H1 (cell line): ENCODE data around the gene RNF39. TPM values are rescaled to one million over a fixed set of nuclear protein-coding genes. Genes with fewer than 3 reads are reported as not detected.

ENCODE experiments used
- CTCF ChIA-PET: fragments of 300-600 bp; sonication (Branson Sonifier 250); formaldehyde crosslinking; loops from one replicate; lab custom pipeline; 2021; ENCODE audit not compliant: partially characterized antibody; lab: Charles Lee
- POLR2A ChIA-PET: fragments of 300-600 bp; sonication (Branson Sonifier 250); formaldehyde crosslinking; loops from one replicate; lab custom pipeline; 2021; ENCODE audit warnings: inconsistent platforms; ENCODE audit not compliant: partially characterized antibody; lab: Charles Lee
- DNase-seq, 2 experiments: peaks; one replicate each; pipeline versions ENCODE4 v3.0.0 to v3.0.0-alpha.2; 2010 to 2022; ENCODE audit warnings: low spot score in 2 of 2, low read depth in 1 of 2, mixed read lengths in 1 of 2
- FAIRE-seq: peaks from 2 replicates; lab custom pipeline; 2011; peaks lifted over from hg19 to GRCh38; lab: Jason Lieb, UNC
- H2AFZ ChIP-seq: 2 replicates; pipeline ENCODE4 v1.8.1; 2012; ENCODE audit warnings: low read length, inconsistent platforms
- H2AK5ac ChIP-seq: 2 replicates; pipeline ENCODE4 v1.6.1; 2013; ENCODE audit warnings: low read depth, low read length
- H2BK120ac ChIP-seq: replicated peaks from 2 replicates; pipeline ENCODE3; 2013; ENCODE audit warnings: low read depth, low read length, inconsistent platforms
- H2BK12ac ChIP-seq: 2 replicates; pipeline ENCODE4 v1.6.1; 2013; ENCODE audit warnings: low read depth, low read length
- H2BK15ac ChIP-seq: 2 replicates; pipeline ENCODE4 v1.6.1; 2013; ENCODE audit warnings: low read length
- H2BK20ac ChIP-seq: 2 replicates; pipeline ENCODE4 v1.6.1; 2013; ENCODE audit warnings: low read length
- H2BK5ac ChIP-seq: 2 replicates; pipeline ENCODE4 v1.6.1; 2013; ENCODE audit warnings: low read depth, low read length
- H3K14ac ChIP-seq: 2 replicates; pipeline ENCODE4 v1.6.1; 2013; ENCODE audit warnings: inconsistent platforms; ENCODE audit not compliant: insufficient read length
- H3K18ac ChIP-seq: 2 replicates; pipeline ENCODE4 v1.6.1; 2013; ENCODE audit warnings: low read length; ENCODE audit errors: extremely low read depth
- H3K23ac ChIP-seq: 2 replicates; pipeline ENCODE4 v1.6.1; 2013; ENCODE audit warnings: inconsistent platforms; ENCODE audit not compliant: insufficient read length
- H3K23me2 ChIP-seq: 2 replicates; pipeline ENCODE4 v1.6.1; 2013; ENCODE audit warnings: low read depth, low read length
- H3K27ac ChIP-seq: 2 replicates; pipeline ENCODE4 v1.6.1; 2011; ENCODE audit warnings: low read depth, low read length, inconsistent platforms
- H3K27me3 ChIP-seq, 4 experiments: replicated peaks in 1 of 4; 1 replicate in 1 of 4; 2 replicates in 3 of 4; pipeline versions ENCODE4 v1.6.1 to v1.8.1; 2011 to 2013; ENCODE audit warnings: low read length in 3 of 4, mild to moderate bottlenecking in 3 of 4, inconsistent platforms in 2 of 4, mixed read lengths in 2 of 4, moderate library complexity in 1 of 4; ENCODE audit not compliant: control insufficient read depth in 3 of 4, insufficient read depth in 3 of 4; ENCODE audit errors: extremely low read depth in 1 of 4
- H3K36me3 ChIP-seq, 4 experiments: 2 replicates each; pipeline versions ENCODE4 v1.6.1 to v1.8.1; 2011 to 2013; ENCODE audit warnings: mild to moderate bottlenecking in 4 of 4, low read length in 3 of 4, moderate library complexity in 2 of 4, control low read depth in 1 of 4, inconsistent platforms in 1 of 4; ENCODE audit not compliant: insufficient read depth in 4 of 4, control insufficient read depth in 2 of 4
- H3K4ac ChIP-seq: replicated peaks from 2 replicates; pipeline ENCODE3; 2013; ENCODE audit warnings: low read length, low read depth, mixed read lengths, inconsistent platforms; ENCODE audit not compliant: insufficient read length
- H3K4me1 ChIP-seq, 4 experiments: replicated peaks in 1 of 4; 1 replicate in 1 of 4; 2 replicates in 3 of 4; pipeline versions ENCODE4 v1.6.1 to v1.8.1; 2011 to 2013; ENCODE audit warnings: low read length in 3 of 4, inconsistent platforms in 2 of 4, mixed read lengths in 1 of 4; ENCODE audit not compliant: insufficient read depth in 4 of 4, control insufficient read depth in 3 of 4
- H3K4me2 ChIP-seq, 2 experiments: 2 replicates each; pipeline versions ENCODE4 v1.6.1 to v1.8.1; 2011 to 2013; ENCODE audit warnings: low read depth in 2 of 2, low read length in 2 of 2, control low read depth in 1 of 2, inconsistent platforms in 1 of 2, mild to moderate bottlenecking in 1 of 2; ENCODE audit not compliant: insufficient read depth in 1 of 2
- H3K4me3 ChIP-seq, 4 experiments: fragments of 200-600, 300-600 bp in 1 of 4; sonication (generic), shearing (Covaris generic), sonication (Bioruptor Twin) in 1 of 4; 2 replicates each; pipeline versions ENCODE4 v1.5.1 to v1.8.1; 2011 to 2016; ENCODE audit warnings: low read length in 4 of 4, low read depth in 3 of 4, control low read depth in 2 of 4, inconsistent platforms in 2 of 4, mild to moderate bottlenecking in 2 of 4, mixed read lengths in 1 of 4, moderate library complexity in 1 of 4; ENCODE audit not compliant: insufficient read depth in 2 of 4; ENCODE audit errors: extremely low read depth in 1 of 4
- H3K56ac ChIP-seq: replicated peaks from 2 replicates; pipeline ENCODE3; 2013; ENCODE audit warnings: low read depth, mild to moderate bottlenecking, mixed read lengths, low read length, inconsistent platforms; ENCODE audit not compliant: insufficient read length
- H3K79me1 ChIP-seq: 2 replicates; pipeline ENCODE4 v1.6.1; 2013; ENCODE audit warnings: low read depth, low read length, control low read depth
- H3K79me2 ChIP-seq, 2 experiments: 2 replicates each; pipeline versions ENCODE4 v1.6.1 to v1.8.1; 2012 to 2013; ENCODE audit warnings: low read length in 2 of 2, mild to moderate bottlenecking in 2 of 2, inconsistent platforms in 1 of 2; ENCODE audit not compliant: insufficient read depth in 2 of 2, control insufficient read depth in 1 of 2
- H3K9ac ChIP-seq, 4 experiments: replicated peaks in 1 of 4; 1 replicate in 1 of 4; 2 replicates in 3 of 4; pipeline versions ENCODE4 v1.6.1 to v1.8.1; 2011 to 2013; ENCODE audit warnings: low read depth in 3 of 4, low read length in 3 of 4, control low read depth in 2 of 4, mild to moderate bottlenecking in 2 of 4, moderate library complexity in 2 of 4, inconsistent platforms in 1 of 4; ENCODE audit errors: extremely low read depth in 1 of 4
- H3K9me3 ChIP-seq, 2 experiments: 2 replicates each; pipeline versions ENCODE4 v1.6.1 to v1.8.1; 2012 to 2013; ENCODE audit warnings: mild to moderate bottlenecking in 2 of 2, moderate library complexity in 2 of 2, control low read depth in 1 of 2, inconsistent platforms in 1 of 2, low read depth in 1 of 2, low read length in 1 of 2, mixed read lengths in 1 of 2; ENCODE audit not compliant: insufficient read depth in 2 of 2
- H4K20me1 ChIP-seq, 2 experiments: replicated peaks in 1 of 2; 2 replicates each; pipeline versions ENCODE3 to v1.8.1; 2011 to 2013; ENCODE audit warnings: inconsistent platforms in 2 of 2, low read length in 2 of 2, mild to moderate bottlenecking in 1 of 2; ENCODE audit not compliant: insufficient read depth in 2 of 2, control insufficient read depth in 1 of 2
- H4K5ac ChIP-seq: 2 replicates; pipeline ENCODE4 v1.6.1; 2013; ENCODE audit warnings: low read length, low read depth, mixed read lengths, inconsistent platforms; ENCODE audit not compliant: insufficient read length
- H4K8ac ChIP-seq: 2 replicates; pipeline ENCODE4 v1.8.0; 2013; ENCODE audit warnings: mild to moderate bottlenecking, moderate library complexity, low read length, inconsistent platforms; ENCODE audit not compliant: insufficient read depth; ENCODE audit errors: extremely low read depth
- H4K91ac ChIP-seq: replicated peaks from 2 replicates; pipeline ENCODE3; 2013; ENCODE audit warnings: low read length, mixed read lengths, inconsistent platforms; ENCODE audit not compliant: insufficient read length
- E2F6 ChIP-seq: IDR thresholded peaks from 2 replicates; pipeline ENCODE4 v1.6.1; 2012; ENCODE audit warnings: inconsistent platforms
- KDM4A ChIP-seq: IDR thresholded peaks from one replicate; pipeline ENCODE4 v1.7.1; 2012; ENCODE audit warnings: low read depth, mild to moderate bottlenecking, moderate library complexity, low read length, inconsistent platforms; ENCODE audit not compliant: severe bottlenecking
- RFX5 ChIP-seq: IDR thresholded peaks from 2 replicates; pipeline ENCODE4 v1.6.1; 2011; ENCODE audit warnings: low read depth, low read length, improper control_type of control experiment, borderline replicate concordance
- SIX5 ChIP-seq: IDR thresholded peaks from 2 replicates; pipeline ENCODE4 v1.6.1; 2011; ENCODE audit warnings: mild to moderate bottlenecking, low read depth, low read length
- TAF7 ChIP-seq: optimal IDR thresholded peaks from 2 replicates; pipeline ENCODE3; 2011; ENCODE audit warnings: low read depth, mild to moderate bottlenecking, inconsistent platforms, low read length, moderate library complexity, borderline replicate concordance
- WGBS, 2 experiments: shearing (Covaris generic) in 1 of 2; methylation state at CpG; one replicate each; pipeline versions ENCODE4 v1.1.6 to v1.1.7; 2013 to 2015; ENCODE audit warnings: low lambda C conversion rate in 2 of 2, mixed read lengths in 2 of 2, inconsistent platforms in 1 of 2, low coverage in 1 of 2, missing lambda C conversion rate in 1 of 2; ENCODE audit not compliant: insufficient replicate concordance in 2 of 2, insufficient coverage in 1 of 2, insufficient read length in 1 of 2; ENCODE audit errors: extremely low coverage in 1 of 2, missing lambda C conversion rate in 1 of 2; 5-methylcytosine and 5-hydroxymethylcytosine counted together
- polyA plus RNA-seq, 7 experiments: library from polyadenylated mRNA; depleted of rRNA in 3 of 7; stranded (reverse) in 5 of 7; unstranded in 2 of 7; fragments of >200 nt in 5 of 7; fragments of 200-250 nt in 2 of 7; gene quantifications; 1 replicate in 5 of 7; 2 replicates in 1 of 7; 4 replicates in 1 of 7; pipeline versions ENCODE4 v1.2.1 to v1.2.3, GENCODE V29; 2011 to 2013; ENCODE audit warnings: missing spikeins in 2 of 7, mixed read lengths in 2 of 7
- total RNA-seq: library from RNA; stranded (reverse); fragmentation: NEBNext Ultra II Directional; extraction: Animal tissue kit (Norgen Biotek cat#: 25700); gene quantifications from 2 replicates; pipeline ENCODE4 v1.2.1, GENCODE V29; 2021

RNF39 gene
- total and polyA plus RNA-seq, 2 of the 8 experiments (the other 6 are each of a cell fraction or from before 2014, with no cell fraction given), result 1.4 to 2.3 TPM

GRCh38 chr6:30092852-30093543 is 17.4 kb upstream of the RNF39 start:
- 56% methylated on average over 6 of the region's 6 CpGs; no CpG with 5 or more reads in 1 of the 2 experiments for WGBS, 2 experiments
- no peak overlapping the region for H3K9ac ChIP-seq
- FAIRE-seq, result no peak
- H2BK20ac ChIP-seq, result no peak overlapping the region
- H3K14ac ChIP-seq, result no peak overlapping the region
- peaks cover 0 to 5% (median 0%) of the 10 kb centered on the region in 4 experiments; a peak in 2 of 7 replicates for H3K4me1 ChIP-seq
- DNase-seq, result no peak
- no peak overlapping the region for H2AK5ac ChIP-seq
- no peak overlapping the region for H2BK15ac ChIP-seq
- H2AFZ ChIP-seq, result no peak overlapping the region
- H2BK12ac ChIP-seq, result no peak overlapping the region
- ChIA-PET CTCF (interaction anchor here (0.8 to 4.5 kb wide), 6 partner anchors 9 to 38 kb away, joined by 3 to 23 read pairs (median 3); no protein-coding TSS in a partner anchor), POLR2A (interaction anchor here (2.3 kb wide), 1 partner anchor 9 kb away, joined by 9 read pairs; no protein-coding TSS in a partner anchor)
- H3K79me1 ChIP-seq, result no peaks in the 10 kb centered on the region
- no peaks in the 10 kb centered on the region for H3K36me3 ChIP-seq
- no peak overlapping the region for H3K27ac ChIP-seq
- no peak overlapping the region for H2BK5ac ChIP-seq
- no peak overlapping the region for H3K23ac ChIP-seq
- H4K8ac ChIP-seq, result no peak overlapping the region
- no peaks in the 10 kb centered on the region for H3K9me3 ChIP-seq
- no peak overlapping the region for H2BK120ac ChIP-seq
- no peak overlapping the region for H4K5ac ChIP-seq
- TF ChIP-seq KDM4A (no peak), E2F6 (no peak), TAF7 (no peak), RFX5 (no peak), SIX5 (no peak)
- H4K20me1 ChIP-seq, result no peaks in the 10 kb centered on the region
- H3K23me2 ChIP-seq, result 0 out of 2 replicates have a peak, but pooled peaks cover 1% of the 10 kb centered on the region
- H4K91ac ChIP-seq, result no peak overlapping the region
- H3K27me3 ChIP-seq, result peaks cover 0 to 18% (median 6%) of the 10 kb centered on the region in 4 experiments; a peak in 6 of 7 replicates
- no peak overlapping the region for H3K4me3 ChIP-seq
- no peak overlapping the region for H3K18ac ChIP-seq
- H3K56ac ChIP-seq, result no peak overlapping the region
- no peaks in the 10 kb centered on the region for H3K79me2 ChIP-seq
- no peak overlapping the region for H3K4me2 ChIP-seq
- no peak overlapping the region for H3K4ac ChIP-seq
